GM21717 (cell line): ENCODE data around the gene SLC25A21.
"Not testable (repeated sequence)": the region's sequence is repeated elsewhere in the genome, so short reads cannot be mapped to it uniquely, and the experiment has no call there.

Experiments used
- ATAC-seq: cut with Tn5 transposase; IDR thresholded peaks from one replicate; pipeline ENCODE4 v1.9.1; 2021; ENCODE audit warnings: mild to moderate bottlenecking, moderate library complexity; ENCODE audit not compliant: unreplicated experiment

SLC25A21 gene

GRCh38 chr14:36844443-36845195 is 327.8 kb downstream of the SLC25A21 start:
- ATAC-seq = no peak

DNA sequence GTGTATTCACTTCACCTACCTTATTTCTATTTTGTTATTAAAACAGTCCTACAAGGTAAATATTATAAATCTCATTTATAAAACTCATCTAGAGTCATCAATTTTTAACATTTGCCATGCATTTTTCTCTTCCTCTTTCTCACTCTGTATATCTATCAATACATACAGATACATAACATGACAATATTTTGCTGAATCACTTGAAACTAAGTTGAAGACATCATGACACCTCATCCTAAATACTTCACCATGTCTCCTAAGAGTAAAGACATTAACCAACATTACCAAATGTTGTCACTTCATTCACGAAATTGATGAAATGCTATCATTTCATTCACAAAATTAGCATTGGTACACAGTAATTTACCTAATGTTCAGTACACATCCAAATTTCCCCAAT is 329.0 kb downstream of the SLC25A21 start:
- no peak for ATAC-seq

- ATAC-seq = no peak
Measured at GRCh38 chr14:36835128-36835527, 337.3 kb downstream of the SLC25A21 start.

GRCh38 chr14:36834293-36834692 is 338.1 kb downstream of the SLC25A21 start:
- no peak for ATAC-seq

- ATAC-seq = no peak
Measured at GRCh38 chr14:36829547-36829946, 342.9 kb downstream of the SLC25A21 start.

GRCh38 chr14:36827861-36828260 is 344.5 kb downstream of the SLC25A21 start:
- no peak for ATAC-seq

GRCh38 chr14:36826614-36827013 is 345.8 kb downstream of the SLC25A21 start:
- no peak for ATAC-seq

GRCh38 chr14:36824854-36825253 is 347.6 kb downstream of the SLC25A21 start:
- no peak for ATAC-seq

DNA sequence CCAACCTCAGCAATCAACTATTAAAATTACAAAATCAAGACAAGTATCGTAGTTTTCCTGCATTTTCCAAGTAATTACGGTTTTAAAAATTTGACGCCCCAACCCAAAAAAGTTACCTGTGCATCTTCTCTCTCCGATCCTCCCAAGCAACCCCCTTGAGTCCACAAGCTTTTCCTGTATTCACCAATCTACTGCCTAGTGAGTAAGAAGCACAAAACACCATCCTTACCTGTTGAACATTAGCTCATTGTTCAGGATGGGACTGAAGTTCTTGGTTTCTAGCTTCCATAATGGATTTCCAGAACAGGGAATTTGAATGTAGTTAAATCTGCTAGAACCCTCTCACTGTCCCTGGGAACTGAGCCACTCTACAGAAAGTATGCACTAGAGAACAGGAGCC is 348.8 kb downstream of the SLC25A21 start:
- no peak for ATAC-seq

DNA sequence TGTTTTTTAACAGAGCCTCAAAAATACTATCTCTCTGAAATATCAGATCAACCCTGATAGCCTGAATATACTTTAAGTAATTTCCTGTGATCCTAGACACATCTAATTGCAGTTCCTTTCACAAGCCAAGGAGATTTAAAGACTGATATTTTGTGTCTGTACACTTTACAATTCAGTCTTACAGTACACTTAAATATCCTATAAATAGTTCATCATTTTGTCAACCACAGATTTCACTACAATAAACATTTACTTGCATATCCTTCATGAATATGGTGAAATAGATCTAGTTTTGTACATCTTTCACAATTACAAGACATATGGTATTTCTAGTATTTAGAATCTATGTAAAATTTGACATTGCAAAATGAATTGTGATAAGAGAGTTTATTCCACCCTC is 349.7 kb downstream of the SLC25A21 start:
- no peak for ATAC-seq

DNA sequence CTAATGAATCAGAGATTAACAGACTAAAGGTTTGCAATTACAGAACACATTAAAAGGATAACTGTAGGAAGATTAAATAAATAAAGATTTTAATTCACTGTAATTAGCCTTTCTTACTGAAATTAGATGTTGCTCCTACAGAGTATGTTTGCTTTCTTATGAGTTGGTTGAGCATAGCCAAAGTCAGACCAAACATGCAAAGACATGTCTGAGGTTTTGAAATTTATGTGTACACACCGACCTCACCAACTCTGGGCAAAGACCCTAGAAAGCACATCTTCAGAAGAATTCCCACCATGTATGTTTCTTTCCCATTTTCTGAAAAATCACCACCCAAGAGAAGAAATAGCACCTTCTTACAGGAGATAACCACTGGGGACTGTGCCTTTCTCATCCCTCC is 351.5 kb downstream of the SLC25A21 start:
- no peak for ATAC-seq

GRCh38 chr14:36820111-36820709 is 352.2 kb downstream of the SLC25A21 start:
- ATAC-seq = no peak

- ATAC-seq = no peak
Measured at GRCh38 chr14:36818794-36819384, 353.5 kb downstream of the SLC25A21 start.

DNA sequence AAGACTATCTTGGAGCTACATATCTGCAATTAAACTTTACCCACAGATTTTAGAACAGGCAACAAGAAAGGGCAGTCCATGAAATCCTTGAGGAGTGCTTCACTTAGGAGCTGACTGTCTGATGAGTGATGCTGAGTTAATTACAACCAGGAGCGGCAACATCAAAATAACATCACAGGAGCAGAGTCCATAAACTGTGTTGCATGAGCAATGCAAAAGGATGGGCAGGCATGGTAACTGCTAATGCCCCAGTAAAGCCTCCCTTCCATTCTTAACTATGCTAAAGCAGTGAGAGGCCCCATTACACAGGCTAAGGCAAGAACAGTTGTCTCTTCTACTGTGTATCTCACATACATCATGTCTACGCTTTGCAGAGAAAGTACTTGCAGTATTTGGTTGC is 354.2 kb downstream of the SLC25A21 start:
- no peak for ATAC-seq

GRCh38 chr14:36817071-36817930 is 355.1 kb downstream of the SLC25A21 start:
- ATAC-seq = no peak

- no peak for ATAC-seq
Measured at GRCh38 chr14:36816481-36816880, 355.9 kb downstream of the SLC25A21 start.

GRCh38 chr14:36814783-36815182 is 357.6 kb downstream of the SLC25A21 start:
- not testable (repeated sequence) for ATAC-seq

DNA sequence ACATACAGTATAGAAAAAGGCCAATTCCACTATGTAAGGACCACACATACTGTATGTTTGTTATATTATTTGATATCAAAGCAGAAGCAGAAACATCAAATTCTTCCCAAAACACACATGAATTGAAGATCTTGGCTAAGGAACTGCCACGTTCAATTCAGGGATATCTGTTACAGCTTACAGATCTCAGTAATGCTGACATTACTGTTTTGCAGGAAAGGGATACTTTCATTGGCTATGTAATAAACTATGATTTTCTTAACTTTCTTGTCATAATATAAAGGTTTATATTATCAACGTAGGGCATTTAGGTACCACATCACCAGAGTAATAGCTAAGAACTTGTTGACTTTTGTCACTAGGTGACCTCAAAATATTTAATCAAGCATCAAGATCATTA is 362.2 kb downstream of the SLC25A21 start:
- ATAC-seq = no peak

- no peak for ATAC-seq
Measured at GRCh38 chr14:36807727-36808126, 364.7 kb downstream of the SLC25A21 start.

DNA sequence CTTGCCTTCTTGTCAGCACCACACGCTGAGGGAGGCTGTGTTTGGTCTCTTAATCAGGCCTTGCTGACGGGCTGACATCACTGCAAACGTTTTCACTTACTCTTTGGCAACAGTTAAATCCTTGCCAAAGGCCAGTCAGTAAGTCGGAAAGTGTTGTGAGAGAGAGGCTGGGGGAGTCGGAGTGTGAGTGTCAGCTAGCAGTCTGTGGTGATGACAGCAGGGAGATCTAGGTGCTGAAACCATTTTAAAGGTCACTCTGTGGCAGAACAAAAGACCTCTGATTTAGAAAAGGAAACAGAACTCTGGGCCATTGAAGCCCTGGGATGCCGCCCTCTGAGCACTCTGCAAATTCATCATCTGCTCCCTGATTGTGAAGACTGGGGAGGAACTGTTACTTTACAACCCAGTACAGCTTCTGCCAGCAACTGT is 367.3 kb downstream of the SLC25A21 start:
- no peak for ATAC-seq

GRCh38 chr14:36797634-36798033 is 374.8 kb downstream of the SLC25A21 start:
- ATAC-seq = no peak
